ENCODE results near the gene GFPT1.

GRCh38 chr2:69279211-69279610 is 107.8 kb downstream of the GFPT1 start:
- TF ChIP-seq CTCF (IDR thresholded peaks at IDR 0.05) (no peak), POLR2A (IDR thresholded peaks at IDR 0.05) (no peak), POLR2AphosphoS5 (IDR thresholded peaks at IDR 0.05) (no peak)
